GM12874 (cell line): Measurements from ENCODE around the gene CNNM3.

Experiments used
- CTCF ChIP-seq: IDR thresholded peaks from 2 replicates; pipeline ENCODE4 v1.5.1; 2011; ENCODE audit warnings: low read depth, mild to moderate bottlenecking, control low read depth, low read length, moderate library complexity; ENCODE audit not compliant: insufficient read depth

Gene CNNM3

GRCh38 chr2:96801005-96801785, 14.9 kb upstream of the CNNM3 start:
- peak; percentile 96 for TF ChIP-seq CTCF

- no peak for TF ChIP-seq CTCF
Measured at GRCh38 chr2:96801786-96802595, 14.1 kb upstream of the CNNM3 start.

GRCh38 chr2:96802721-96803120, 13.3 kb upstream of the CNNM3 start:
- no peak for TF ChIP-seq CTCF

- TF ChIP-seq CTCF = no peak
Measured at GRCh38 chr2:96804986-96805385, 11.1 kb upstream of the CNNM3 start.

GRCh38 chr2:96806468-96807126, 9.5 kb upstream of the CNNM3 start:
- TF ChIP-seq CTCF = no peak

- no peak for TF ChIP-seq CTCF
Measured at GRCh38 chr2:96807127-96807471, 9.0 kb upstream of the CNNM3 start.

GRCh38 chr2:96808176-96808837, 7.8 kb upstream of the CNNM3 start:
- TF ChIP-seq CTCF = no peak
